Brain microvascular endothelial cell (primary cell): ENCODE results near the gene MLEC.

ENCODE experiments used
- DNase-seq: peaks from one replicate; pipeline ENCODE4 v3.0.0-alpha.2; 2020
- H3K27ac ChIP-seq: fragments of 250-450 bp; sonication (Bioruptor Pico); 2 replicates; pipeline ENCODE4 v1.5.1; 2020; ENCODE audit warnings: mild to moderate bottlenecking, moderate library complexity
- H3K27me3 ChIP-seq: fragments of 250-450 bp; sonication (Bioruptor Pico); replicated peaks from 2 replicates; pipeline ENCODE4 v1.5.1; 2020; ENCODE audit warnings: mild to moderate bottlenecking
- H3K36me3 ChIP-seq: fragments of 250-450 bp; sonication (Bioruptor Pico); replicated peaks from 2 replicates; pipeline ENCODE4 v1.5.1; 2020; ENCODE audit warnings: mild to moderate bottlenecking
- H3K4me3 ChIP-seq: 2 replicates; pipeline ENCODE4 v1.5.1; 2011; ENCODE audit warnings: low read depth, mild to moderate bottlenecking, control low read depth, low read length, moderate library complexity
- in situ Hi-C: cut with HindIII; loops from 2 replicates; pipeline ENCODE4 v1.10.0; 2017; ENCODE audit warnings: low sequenced_read_pairs, low pct_ligation_motif_present
- TF ChIP-seq, protein P1 (sequence below): IDR thresholded peaks from 2 replicates; pipeline ENCODE4 v1.5.1; 2011; ENCODE audit warnings: low read depth, mild to moderate bottlenecking, moderate library complexity, low read length, control low read depth, inconsistent platforms; ENCODE audit errors: missing control alignments

Gene MLEC

DNA sequence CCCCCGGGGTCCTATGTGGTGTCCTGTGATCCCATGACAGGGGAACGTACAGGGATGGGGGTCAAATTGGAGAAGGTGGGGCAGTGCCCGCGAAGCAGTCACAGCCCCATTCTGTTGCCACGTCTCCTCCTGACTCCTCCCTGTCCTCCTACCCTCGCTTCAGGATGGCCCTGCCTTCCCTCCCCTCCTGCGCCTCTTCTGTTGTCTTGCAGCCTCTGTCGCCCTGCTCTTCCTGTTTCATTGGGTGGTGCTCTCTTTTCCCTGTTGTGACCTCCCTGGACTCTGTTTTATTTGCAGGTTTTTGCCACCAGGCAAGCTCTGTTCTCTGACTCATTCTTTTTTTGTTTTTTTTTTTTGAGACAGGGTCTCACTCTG is 27.8 kb upstream of the MLEC start:
- no peaks in the 10 kb centered on the region for H3K36me3 ChIP-seq
- H3K27me3 ChIP-seq, result peaks cover 1% of the 10 kb centered on the region
- H3K4me3 ChIP-seq, result no peak overlapping the region
- H3K27ac ChIP-seq, result no peak overlapping the region
- DNase-seq, result no peak
- in situ Hi-C loops, result no loop called here
- TF ChIP-seq, protein P1, sequence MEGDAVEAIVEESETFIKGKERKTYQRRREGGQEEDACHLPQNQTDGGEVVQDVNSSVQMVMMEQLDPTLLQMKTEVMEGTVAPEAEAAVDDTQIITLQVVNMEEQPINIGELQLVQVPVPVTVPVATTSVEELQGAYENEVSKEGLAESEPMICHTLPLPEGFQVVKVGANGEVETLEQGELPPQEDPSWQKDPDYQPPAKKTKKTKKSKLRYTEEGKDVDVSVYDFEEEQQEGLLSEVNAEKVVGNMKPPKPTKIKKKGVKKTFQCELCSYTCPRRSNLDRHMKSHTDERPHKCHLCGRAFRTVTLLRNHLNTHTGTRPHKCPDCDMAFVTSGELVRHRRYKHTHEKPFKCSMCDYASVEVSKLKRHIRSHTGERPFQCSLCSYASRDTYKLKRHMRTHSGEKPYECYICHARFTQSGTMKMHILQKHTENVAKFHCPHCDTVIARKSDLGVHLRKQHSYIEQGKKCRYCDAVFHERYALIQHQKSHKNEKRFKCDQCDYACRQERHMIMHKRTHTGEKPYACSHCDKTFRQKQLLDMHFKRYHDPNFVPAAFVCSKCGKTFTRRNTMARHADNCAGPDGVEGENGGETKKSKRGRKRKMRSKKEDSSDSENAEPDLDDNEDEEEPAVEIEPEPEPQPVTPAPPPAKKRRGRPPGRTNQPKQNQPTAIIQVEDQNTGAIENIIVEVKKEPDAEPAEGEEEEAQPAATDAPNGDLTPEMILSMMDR, result no peak

DNA sequence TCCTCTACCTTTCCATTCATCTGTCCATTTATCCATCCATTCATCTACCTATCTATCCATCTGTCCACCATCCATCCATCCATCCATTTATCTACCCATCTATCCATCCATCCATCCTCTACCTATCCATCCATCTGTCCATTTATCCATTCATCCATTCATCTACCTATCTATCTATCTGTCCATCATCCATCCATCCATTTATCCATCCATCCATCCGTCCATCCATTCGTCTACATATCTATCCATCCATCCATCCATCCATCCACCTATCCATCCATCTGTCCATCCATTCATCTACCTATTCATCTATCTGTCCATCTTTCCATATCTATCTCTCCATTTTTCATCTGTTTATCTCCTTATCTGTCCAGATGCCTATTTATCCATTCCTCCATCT is 25.5 kb upstream of the MLEC start:
- Histone ChIP-seq H3K4me3 (no peak overlapping the region), H3K36me3 (no peaks in the 10 kb centered on the region), H3K27me3 (no peaks in the 10 kb centered on the region), H3K27ac (no peak overlapping the region)
- in situ Hi-C loops, result no loop called here
- no peak for DNase-seq
- TF ChIP-seq, protein P1, result no peak

DNA sequence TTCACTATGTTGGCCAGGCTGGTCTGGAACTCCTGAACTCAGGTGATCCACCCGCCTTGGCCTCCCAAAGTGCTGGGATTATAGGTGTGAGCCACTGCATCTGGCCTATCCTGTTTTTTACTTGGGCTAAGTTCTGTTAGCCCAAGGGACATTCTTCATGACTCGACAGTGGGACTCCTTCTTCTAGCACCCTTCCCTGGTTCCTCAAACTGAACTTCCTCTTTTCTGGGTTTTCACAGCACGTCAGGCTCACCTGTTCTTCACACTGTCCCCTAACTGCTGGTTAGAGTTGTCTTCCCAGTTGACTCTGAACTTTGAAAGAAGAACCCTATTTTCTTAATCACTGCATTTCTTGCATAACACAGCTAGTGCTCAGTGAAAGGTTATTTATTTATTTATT is 24.1 kb upstream of the MLEC start:
- TF ChIP-seq, protein P1, result no peak
- in situ Hi-C loops, result no loop called here
- Histone ChIP-seq H3K27me3 (no peaks in the 10 kb centered on the region), H3K36me3 (no peaks in the 10 kb centered on the region), H3K27ac (no peak overlapping the region), H3K4me3 (no peak overlapping the region)
- no peak for DNase-seq

DNA sequence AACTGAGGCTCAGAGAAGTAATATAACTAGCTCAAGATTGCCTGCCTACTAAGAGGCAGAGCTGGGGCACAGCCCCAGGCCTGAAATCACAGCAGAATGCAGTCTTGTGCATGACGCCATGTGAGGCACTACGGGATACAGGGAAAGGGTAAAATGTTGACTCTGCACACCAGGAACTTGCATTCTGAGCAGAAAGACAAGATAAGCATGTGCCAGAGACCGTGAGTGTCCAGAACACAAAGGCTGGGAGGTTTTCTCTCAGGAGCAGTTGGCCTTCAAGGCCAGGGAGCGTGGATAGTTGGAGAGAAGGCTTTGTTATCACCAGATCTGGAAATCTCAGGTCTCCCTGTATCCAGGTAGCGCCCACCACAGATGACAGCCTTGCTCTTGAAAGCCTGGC is 23.2 kb upstream of the MLEC start:
- TF ChIP-seq, protein P1, result no peak

DNA sequence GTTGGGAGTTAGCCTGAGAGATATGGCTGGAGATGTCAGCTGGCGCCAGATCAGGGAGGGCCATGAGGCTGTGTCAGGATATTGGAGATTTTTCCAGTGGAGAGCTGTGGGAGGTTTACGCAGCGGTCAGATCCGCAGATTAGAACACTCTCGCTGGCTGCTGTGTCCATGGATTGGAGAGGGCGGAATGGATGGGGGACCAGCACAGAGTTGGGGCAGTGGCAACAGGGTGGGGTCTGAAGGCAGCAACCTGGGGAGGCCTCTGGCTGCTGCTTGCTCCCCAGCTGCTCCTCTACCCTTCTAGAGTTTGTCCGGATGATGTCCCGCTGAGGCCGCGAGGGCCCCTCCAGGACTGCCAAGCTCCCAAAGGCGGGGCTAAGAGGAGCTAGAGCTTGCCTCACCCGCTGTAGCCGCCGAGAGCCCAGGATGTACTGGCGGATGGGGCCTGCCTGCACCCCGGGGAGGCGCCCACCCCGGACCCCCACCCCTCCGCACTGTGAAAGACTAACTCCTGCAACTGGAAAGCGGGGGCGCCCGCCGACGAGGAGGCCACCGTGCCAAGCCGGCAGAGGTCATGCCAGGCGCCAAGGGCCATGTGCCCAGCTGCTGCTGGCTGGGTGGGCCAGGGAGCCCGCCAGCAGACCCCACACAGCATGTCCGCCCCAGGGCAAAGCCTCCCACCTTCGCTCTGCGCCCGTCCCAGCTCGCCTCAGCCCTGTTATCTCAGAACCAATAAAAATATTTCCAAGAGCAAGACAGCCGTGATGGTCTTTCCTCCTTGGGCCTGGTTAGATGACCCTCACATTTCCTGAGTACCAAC is 20.2 kb upstream of the MLEC start:
- H3K4me3 ChIP-seq, result no peak overlapping the region
- no peak for DNase-seq
- no peaks in the 10 kb centered on the region for H3K27me3 ChIP-seq
- H3K27ac ChIP-seq, result no peak overlapping the region
- in situ Hi-C loops, result no loop called here
- TF ChIP-seq, protein P1, result no peak
- H3K36me3 ChIP-seq, result no peaks in the 10 kb centered on the region

More for the DNA sequence above, 23.2 kb upstream of the MLEC start:
- H3K27me3 ChIP-seq, result no peaks in the 10 kb centered on the region
- in situ Hi-C loops, result no loop called here
- no peak overlapping the region for H3K4me3 ChIP-seq
- no peak overlapping the region for H3K27ac ChIP-seq
- DNase-seq, result no peak
- no peaks in the 10 kb centered on the region for H3K36me3 ChIP-seq
